ENCODE data around the gene HNMT. TPM values are rescaled to one million over a fixed set of nuclear protein-coding genes. Genes with fewer than 3 reads are reported as not detected.
A peak's percentile ranks its signal among the peaks of the same experiment; 100 is the strongest.

HNMT gene
- total and polyA plus RNA-seq, 2 of the 13 experiments (the other 11 are each of a cell fraction or from before 2014, with no cell fraction given): 279 to 309 TPM

GRCh38 chr2:137964066-137964858, at the start of gene HNMT (continued):
- TF ChIP-seq FOXP1 (IDR thresholded peaks at IDR 0.05) (peak; percentile 66), FOXP1 (CRISPR knock-in tag; IDR thresholded peaks at IDR 0.05) (peak; percentile 95), CBX1 (IDR thresholded peaks at IDR 0.05; ENCODE audit: low read depth) (peak; percentile 80), ZNF333 (CRISPR knock-in tag; IDR thresholded peaks at IDR 0.05; ENCODE audit: borderline replicate concordance) (no peak), ZNF101 (CRISPR knock-in tag; IDR thresholded peaks at IDR 0.05; ENCODE audit: borderline replicate concordance, low read depth) (no peak; the same call in 1 of the 2 replicates), ZNF407 (CRISPR knock-in tag; IDR thresholded peaks at IDR 0.05; ENCODE audit: not compliant biosample characterization) (no peak), ZNF7 (CRISPR knock-in tag; IDR thresholded peaks at IDR 0.05) (no peak; the same call in 1 of the 2 replicates), SP1 (IDR thresholded peaks at IDR 0.05) (no peak), SP1 (CRISPR knock-in tag; IDR thresholded peaks at IDR 0.05) (peak; percentile 8; the same call in 1 of the 2 replicates), ZNF256 (CRISPR knock-in tag; conservative IDR thresholded peaks at IDR 0.05) (peak; percentile 95), HNRNPL (IDR thresholded peaks at IDR 0.05; ENCODE audit: low read depth, low read length) (peak; percentile 49; the same call in 1 of the 2 replicates), PITX1 (CRISPR knock-in tag; IDR thresholded peaks at IDR 0.05) (peak; percentile 98), ZNF501 (CRISPR knock-in tag; IDR thresholded peaks at IDR 0.05) (no peak), ARID4A (CRISPR knock-in tag; IDR thresholded peaks at IDR 0.05; ENCODE audit: borderline replicate concordance) (peak; percentile 46; the same call in 1 of the 2 replicates), YEATS4 (CRISPR knock-in tag; IDR thresholded peaks at IDR 0.05; ENCODE audit: borderline replicate concordance) (no peak)
- TF ChIP-seq, protein P1, sequence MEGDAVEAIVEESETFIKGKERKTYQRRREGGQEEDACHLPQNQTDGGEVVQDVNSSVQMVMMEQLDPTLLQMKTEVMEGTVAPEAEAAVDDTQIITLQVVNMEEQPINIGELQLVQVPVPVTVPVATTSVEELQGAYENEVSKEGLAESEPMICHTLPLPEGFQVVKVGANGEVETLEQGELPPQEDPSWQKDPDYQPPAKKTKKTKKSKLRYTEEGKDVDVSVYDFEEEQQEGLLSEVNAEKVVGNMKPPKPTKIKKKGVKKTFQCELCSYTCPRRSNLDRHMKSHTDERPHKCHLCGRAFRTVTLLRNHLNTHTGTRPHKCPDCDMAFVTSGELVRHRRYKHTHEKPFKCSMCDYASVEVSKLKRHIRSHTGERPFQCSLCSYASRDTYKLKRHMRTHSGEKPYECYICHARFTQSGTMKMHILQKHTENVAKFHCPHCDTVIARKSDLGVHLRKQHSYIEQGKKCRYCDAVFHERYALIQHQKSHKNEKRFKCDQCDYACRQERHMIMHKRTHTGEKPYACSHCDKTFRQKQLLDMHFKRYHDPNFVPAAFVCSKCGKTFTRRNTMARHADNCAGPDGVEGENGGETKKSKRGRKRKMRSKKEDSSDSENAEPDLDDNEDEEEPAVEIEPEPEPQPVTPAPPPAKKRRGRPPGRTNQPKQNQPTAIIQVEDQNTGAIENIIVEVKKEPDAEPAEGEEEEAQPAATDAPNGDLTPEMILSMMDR (CRISPR knock-in tag; IDR thresholded peaks at IDR 0.05): no peak

Data from HepG2 (cell line).